Esophagus muscularis mucosa (tissue), 3 donors: ENCODE measurements around the gene NFATC1.

Experiments
- CTCF ChIP-seq, 3 experiments: fragments of 200-600 bp in 2 of 3; fragments of 450-650 bp in 1 of 3; sonication (generic) in 2 of 3; IDR thresholded peaks; one replicate each; pipeline ENCODE4 v1.5.1; 2017 to 2019; ENCODE audit warnings: antibody characterized with exemption in 3 of 3, mild to moderate bottlenecking in 2 of 3, moderate library complexity in 1 of 3
- POLR2A ChIP-seq: fragments of 450-650 bp; IDR thresholded peaks from one replicate; pipeline ENCODE4 v1.6.1; 2017; ENCODE audit warnings: antibody characterized with exemption, moderate library complexity, mild to moderate bottlenecking, low read depth
- POLR2AphosphoS5 ChIP-seq, 2 donors: sonication (generic); formaldehyde crosslinking; IDR thresholded peaks; one replicate each; pipeline ENCODE4 v1.6.1; 2017; ENCODE audit warnings: antibody characterized with exemption in 2 of 2

GRCh38 chr18:79484661-79485621, 89.2 kb downstream of the NFATC1 start:
- TF ChIP-seq CTCF (IDR thresholded peaks at IDR 0.05) (no peak), POLR2A (no peak), POLR2AphosphoS5 (IDR thresholded peaks at IDR 0.05) (no peak)
